IMR-90 (cell line): ENCODE data around the gene PTPRG. TPM values are rescaled to one million over a fixed set of nuclear protein-coding genes. Genes with fewer than 3 reads are reported as not detected.

Source experiments
- ATAC-seq: fragments of 200-7000 bp; cut with Tn5 transposase; 2 replicates; pipeline ENCODE4 v1.9.1; 2020; ENCODE audit warnings: low read depth, mild to moderate bottlenecking, moderate library complexity
- BruUV-seq: library from RNA; stranded (reverse); fragments of 400-500 nt; replicated peaks from 2 replicates; lab custom pipeline; 2021; lab: Mats Ljungman, UMichigan
- CTCF ChIA-PET: fragments of 300-600 bp; formaldehyde crosslinking; extraction: SDS; loops from one replicate; lab custom pipeline; 2021; ENCODE audit warnings: antibody characterized with exemption; lab: Yijun Ruan, JAX
- POLR2A ChIA-PET: fragments of 300-600 bp; sonication (Branson Sonifier 250); formaldehyde crosslinking; loops from one replicate; lab custom pipeline; 2022; ENCODE audit warnings: antibody characterized with exemption; ENCODE audit not compliant: unreplicated experiment; lab: Charles Lee
- DNase-seq: peaks from one replicate; pipeline ENCODE4 v3.0.0; 2013
- H2AFZ ChIP-seq: replicated peaks from 2 replicates; pipeline ENCODE3; 2013; ENCODE audit warnings: low read length, mild to moderate bottlenecking; ENCODE audit not compliant: poor library complexity
- H2AK5ac ChIP-seq: 2 replicates; pipeline ENCODE4 v1.6.1; 2013; ENCODE audit warnings: low read depth, low read length, inconsistent platforms
- H2AK9ac ChIP-seq: replicated peaks from 2 replicates; pipeline ENCODE3; 2013; ENCODE audit warnings: mild to moderate bottlenecking, low read depth, low read length, moderate library complexity; ENCODE audit not compliant: poor library complexity
- H2BK120ac ChIP-seq: 2 replicates; pipeline ENCODE4 v1.6.1; 2013; ENCODE audit warnings: low read depth, low read length, inconsistent platforms
- H2BK15ac ChIP-seq: 3 replicates; pipeline ENCODE4 v1.6.1; 2013; ENCODE audit warnings: low read depth, low read length, inconsistent platforms
- H2BK20ac ChIP-seq: 2 replicates; pipeline ENCODE4 v1.6.1; 2013; ENCODE audit warnings: low read depth, mild to moderate bottlenecking, inconsistent platforms, low read length, moderate library complexity
- H2BK5ac ChIP-seq: 2 replicates; pipeline ENCODE4 v1.6.1; 2013; ENCODE audit warnings: mild to moderate bottlenecking, low read depth, low read length, inconsistent platforms; ENCODE audit not compliant: poor library complexity, severe bottlenecking
- H3K14ac ChIP-seq: replicated peaks from 2 replicates; pipeline ENCODE4 v1.6.1; 2013; ENCODE audit warnings: low read depth, low read length, inconsistent platforms
- H3K18ac ChIP-seq: 2 replicates; pipeline ENCODE4 v1.6.1; 2013; ENCODE audit warnings: low read depth, low read length, control low read depth
- H3K23ac ChIP-seq: 2 replicates; pipeline ENCODE4 v1.6.1; 2013; ENCODE audit warnings: low read depth, low read length, inconsistent platforms
- H3K27ac ChIP-seq: 2 replicates; pipeline ENCODE4 v1.5.1; 2013; ENCODE audit warnings: mild to moderate bottlenecking, control low read depth, low read length; ENCODE audit not compliant: insufficient read depth
- H3K27me3 ChIP-seq: 2 replicates; pipeline ENCODE4 v1.6.1; 2013; ENCODE audit warnings: low read length; ENCODE audit not compliant: control insufficient read depth, insufficient read depth
- H3K36me3 ChIP-seq: 2 replicates; pipeline ENCODE4 v1.6.1; 2013; ENCODE audit warnings: low read length, mixed read lengths; ENCODE audit not compliant: control insufficient read depth, insufficient read depth
- H3K4ac ChIP-seq: 2 replicates; pipeline ENCODE4 v1.6.1; 2013; ENCODE audit warnings: low read depth, low read length, inconsistent platforms
- H3K4me1 ChIP-seq: 2 replicates; pipeline ENCODE4 v1.6.1; 2013; ENCODE audit warnings: low read length, mixed read lengths; ENCODE audit not compliant: control insufficient read depth, insufficient read depth
- H3K4me2 ChIP-seq: 2 replicates; pipeline ENCODE4 v1.6.1; 2013; ENCODE audit warnings: low read depth, mild to moderate bottlenecking, control low read depth, low read length, moderate library complexity
- H3K4me3 ChIP-seq: 2 replicates; pipeline ENCODE4 v1.5.1; 2013; ENCODE audit warnings: low read depth, mild to moderate bottlenecking, control low read depth, low read length, moderate library complexity; ENCODE audit not compliant: insufficient read depth
- H3K56ac ChIP-seq: 2 replicates; pipeline ENCODE4 v1.6.1; 2013; ENCODE audit warnings: low read length, inconsistent platforms; ENCODE audit not compliant: insufficient read depth; ENCODE audit errors: extremely low read depth
- H3K79me1 ChIP-seq, 2 experiments: 2 replicates each; pipeline ENCODE4 v1.6.1; 2013; ENCODE audit warnings: low read length in 2 of 2, inconsistent platforms in 1 of 2, low read depth in 1 of 2
- H3K9ac ChIP-seq: 2 replicates; pipeline ENCODE4 v1.6.1; 2013; ENCODE audit warnings: low read depth, low read length, control low read depth
- H3K9me1 ChIP-seq: 2 replicates; pipeline ENCODE4 v1.6.1; 2013; ENCODE audit warnings: low read length, inconsistent platforms; ENCODE audit not compliant: insufficient read depth
- H3K9me3 ChIP-seq: 2 replicates; pipeline ENCODE4 v1.6.1; 2013; ENCODE audit warnings: low read length; ENCODE audit not compliant: control insufficient read depth, insufficient read depth
- H4K20me1 ChIP-seq: 2 replicates; pipeline ENCODE4 v1.6.1; 2013; ENCODE audit warnings: low read length, inconsistent platforms; ENCODE audit not compliant: insufficient read depth
- H4K5ac ChIP-seq: 2 replicates; pipeline ENCODE4 v1.6.1; 2013; ENCODE audit warnings: mild to moderate bottlenecking, low read depth, low read length, control low read depth
- H4K8ac ChIP-seq, 2 experiments: 2 replicates each; pipeline ENCODE4 v1.6.1; 2013; ENCODE audit warnings: low read depth in 2 of 2, low read length in 2 of 2, control low read depth in 1 of 2, inconsistent platforms in 1 of 2
- H4K91ac ChIP-seq: 2 replicates; pipeline ENCODE4 v1.6.1; 2013; ENCODE audit warnings: low read depth, low read length, inconsistent platforms; ENCODE audit not compliant: insufficient read depth
- NFE2L2 ChIP-seq: fragments of 150-350 bp; IDR thresholded peaks from 2 replicates; pipeline ENCODE4 v1.6.1; 2016; ENCODE audit warnings: low read depth, mild to moderate bottlenecking, low read length
- USF2 ChIP-seq: fragments of 150-350 bp; IDR thresholded peaks from 2 replicates; pipeline ENCODE4 v1.6.1; 2017; ENCODE audit warnings: mild to moderate bottlenecking, antibody characterized with exemption, low read length, low read depth
- WGBS, 2 experiments: methylation state at CpG; one replicate each; pipeline versions ENCODE4 v1.1.5 to v1.1.7; 2013; ENCODE audit warnings: missing lambda C conversion rate in 2 of 2; ENCODE audit not compliant: insufficient read length in 1 of 2; ENCODE audit errors: extremely low coverage in 2 of 2; 5-methylcytosine and 5-hydroxymethylcytosine counted together
- dilution Hi-C: fragments of 300-500 bp; cut with HindIII; formaldehyde crosslinking; loops from one replicate; pipeline ENCODE4 v1.14.3; 2018; ENCODE audit warnings: low sequenced_read_pairs; ENCODE audit not compliant: unreplicated experiment
- in situ Hi-C: fragments of 300-500 bp; cut with MboI; formaldehyde crosslinking; loops from 3 replicates; pipeline ENCODE4 v1.14.3; 2019; ENCODE audit warnings: low sequenced_read_pairs, inconsistent platforms, mixed read lengths
- intact Hi-C: fragments of 100-400 bp; cut with micrococcal nuclease; formaldehyde crosslinking; loops from 2 replicates; pipeline ENCODE4 v1.10.0; 2022
- polyA plus RNA-seq, 3 experiments: library from polyadenylated mRNA; depleted of rRNA; stranded (reverse); fragments of >200 nt; gene quantifications; 2 replicates each; pipeline ENCODE4 v1.2.3, GENCODE V29; 2012; ENCODE audit warnings: low replicate concordance in 1 of 3
- total RNA-seq: library from RNA; depleted of rRNA; stranded (reverse); fragments of >200 nt; gene quantifications from 2 replicates; pipeline ENCODE4 v1.2.3, GENCODE V29; 2012

Gene PTPRG
- total and polyA plus RNA-seq, 2 of the 4 experiments (the other 2 are of a cell fraction) = 7.7 to 31.0 TPM

- Histone ChIP-seq H2BK5ac (no peak overlapping the region), H2BK120ac (no peak overlapping the region), H3K4me2 (no peak overlapping the region), H3K14ac (no peak overlapping the region), H3K36me3 (no peaks in the 10 kb centered on the region), H2AFZ (no peak overlapping the region), H4K20me1 (peaks cover 21% of the 10 kb centered on the region), H4K8ac (no peak overlapping the region), H2BK15ac (no peak overlapping the region), H3K9me3 (no peaks in the 10 kb centered on the region), H3K79me1 (peaks cover 22 to 55% of the 10 kb centered on the region in 2 experiments), H3K23ac (no peak overlapping the region), H3K56ac (no peak overlapping the region), H3K18ac (no peak overlapping the region), H2BK20ac (no peak overlapping the region), H3K27me3 (no peaks in the 10 kb centered on the region), H2AK5ac (no peak overlapping the region), H3K9me1 (peaks cover 3% of the 10 kb centered on the region; the same call in 1 of the 2 replicates), H4K91ac (no peak overlapping the region), H3K4me1 (peaks cover 5% of the 10 kb centered on the region), H3K4ac (no peak overlapping the region), H4K5ac (no peak overlapping the region), H3K4me3 (no peak overlapping the region), H2AK9ac (no peak overlapping the region), H3K9ac (no peak overlapping the region), H3K27ac (no peak overlapping the region)
- BruUV-seq = no TSS peak
- TF ChIP-seq NFE2L2 (no peak), USF2 (no peak)
- 100% methylated on average over 2 of the region's 6 CpGs; no CpG with 5 or more reads in 1 of the 2 experiments for WGBS, 2 experiments
- dilution Hi-C loops (no loop called here), intact Hi-C loops (loop anchor here (5.0 kb wide), 1 partner anchor 167 kb away; the partner anchor contains the start of gene PTPRG), in situ Hi-C loops (no loop called here)
- no peak for DNase-seq
- POLR2A ChIA-PET = no interaction called here
- CTCF ChIA-PET = no interaction called here
- ATAC-seq = no peak
These were observed 167.8 kb downstream of the PTPRG start for GRCh38 chr3:61729038-61729634.
